ENCODE results near the gene HTD2.
"Not testable (repeated sequence)": the region's sequence is repeated elsewhere in the genome, so short reads cannot be mapped to it uniquely, and the experiment has no call there.

HTD2 gene

GRCh38 chr3:58333206-58334012 is 27.1 kb downstream of the HTD2 start:
- DNase-seq = peak; percentile 38

DNA sequence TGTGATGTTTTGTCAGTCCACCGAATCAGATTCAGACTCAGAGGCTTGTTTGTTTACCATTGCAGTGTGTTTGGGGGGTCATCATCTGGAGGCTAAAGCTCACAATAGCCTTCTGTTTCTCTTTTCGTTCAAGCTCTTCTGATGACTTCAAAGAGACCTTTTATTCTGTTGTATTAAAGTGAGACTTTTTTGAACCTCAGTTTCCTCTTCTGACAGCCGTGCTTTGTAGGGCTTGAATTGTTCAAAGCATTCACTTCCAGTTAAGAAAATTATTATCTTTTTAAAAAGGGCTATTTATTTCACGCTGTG is 27.6 kb downstream of the HTD2 start:
- no peak for DNase-seq

DNA sequence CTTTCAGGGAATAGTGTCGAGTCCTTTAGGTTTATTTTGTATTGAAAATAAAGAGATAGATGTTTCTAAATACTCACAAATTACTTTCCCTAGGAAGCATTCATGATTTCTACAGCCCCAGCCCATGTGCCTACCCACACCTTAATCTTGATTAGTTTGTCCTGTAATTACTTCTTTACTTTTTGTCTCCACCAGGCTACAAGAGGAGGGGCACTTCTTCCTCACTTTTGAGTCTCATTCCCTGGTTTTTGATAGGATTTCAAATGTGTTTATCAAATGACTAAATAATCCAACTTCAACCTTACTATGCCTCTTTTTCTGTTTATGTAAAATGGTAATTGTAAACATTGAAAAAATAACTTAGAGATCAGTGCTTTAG is 28.2 kb downstream of the HTD2 start:
- DNase-seq = no peak

DNA sequence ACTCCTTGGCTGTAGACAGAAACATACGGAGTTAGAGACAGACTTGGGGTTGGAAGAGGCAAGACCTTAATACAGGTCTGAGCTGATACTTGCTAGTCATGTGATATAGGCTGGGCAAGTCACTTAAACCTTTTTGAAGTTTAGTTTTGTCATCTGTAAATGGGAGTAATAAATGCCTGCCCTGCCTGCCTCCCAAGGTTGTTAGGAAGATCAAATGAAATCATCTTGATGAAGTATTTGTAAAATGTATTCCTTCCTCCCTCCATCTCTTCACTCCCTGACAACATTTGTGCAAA is 29.3 kb downstream of the HTD2 start:
- DNase-seq = no peak

- no peak for DNase-seq
Measured at GRCh38 chr3:58336135-58336882, 30.0 kb downstream of the HTD2 start.

GRCh38 chr3:58337190-58337589 is 30.9 kb downstream of the HTD2 start:
- no peak for DNase-seq

DNA sequence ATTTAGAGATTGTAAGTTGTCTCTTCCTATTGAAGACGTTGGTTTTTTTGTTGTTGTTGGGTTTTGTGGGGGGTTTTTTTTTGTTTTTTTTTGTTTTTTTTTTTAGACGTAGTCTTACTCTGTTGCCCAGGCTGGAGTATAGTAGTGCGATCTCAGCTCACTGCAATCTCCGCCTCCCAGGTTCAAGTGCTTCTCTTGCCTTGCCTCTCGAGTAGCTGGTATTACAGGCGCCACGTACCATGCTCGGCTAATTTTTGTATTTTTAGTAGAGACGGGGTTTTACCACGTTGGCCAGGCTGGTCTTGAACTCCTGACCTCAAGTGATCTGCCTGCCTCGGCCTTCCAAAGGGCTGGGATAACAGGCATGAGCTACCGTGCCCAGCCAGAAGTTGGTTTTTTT is 32.8 kb downstream of the HTD2 start:
- DNase-seq = not testable (repeated sequence)

- no peak for DNase-seq
Measured at GRCh38 chr3:58340594-58341244, 34.4 kb downstream of the HTD2 start.

- DNase-seq = no peak
Measured at GRCh38 chr3:58341376-58341775, 35.1 kb downstream of the HTD2 start.

- DNase-seq = no peak
Measured at GRCh38 chr3:58342676-58343075, 36.4 kb downstream of the HTD2 start.

- no peak for DNase-seq
Measured at GRCh38 chr3:58345457-58345856, 39.1 kb downstream of the HTD2 start.

- no peak for DNase-seq
Measured at GRCh38 chr3:58346368-58346767, 40.0 kb downstream of the HTD2 start.

- no peak for DNase-seq
Measured at GRCh38 chr3:58347984-58348383, 41.7 kb downstream of the HTD2 start.

DNA sequence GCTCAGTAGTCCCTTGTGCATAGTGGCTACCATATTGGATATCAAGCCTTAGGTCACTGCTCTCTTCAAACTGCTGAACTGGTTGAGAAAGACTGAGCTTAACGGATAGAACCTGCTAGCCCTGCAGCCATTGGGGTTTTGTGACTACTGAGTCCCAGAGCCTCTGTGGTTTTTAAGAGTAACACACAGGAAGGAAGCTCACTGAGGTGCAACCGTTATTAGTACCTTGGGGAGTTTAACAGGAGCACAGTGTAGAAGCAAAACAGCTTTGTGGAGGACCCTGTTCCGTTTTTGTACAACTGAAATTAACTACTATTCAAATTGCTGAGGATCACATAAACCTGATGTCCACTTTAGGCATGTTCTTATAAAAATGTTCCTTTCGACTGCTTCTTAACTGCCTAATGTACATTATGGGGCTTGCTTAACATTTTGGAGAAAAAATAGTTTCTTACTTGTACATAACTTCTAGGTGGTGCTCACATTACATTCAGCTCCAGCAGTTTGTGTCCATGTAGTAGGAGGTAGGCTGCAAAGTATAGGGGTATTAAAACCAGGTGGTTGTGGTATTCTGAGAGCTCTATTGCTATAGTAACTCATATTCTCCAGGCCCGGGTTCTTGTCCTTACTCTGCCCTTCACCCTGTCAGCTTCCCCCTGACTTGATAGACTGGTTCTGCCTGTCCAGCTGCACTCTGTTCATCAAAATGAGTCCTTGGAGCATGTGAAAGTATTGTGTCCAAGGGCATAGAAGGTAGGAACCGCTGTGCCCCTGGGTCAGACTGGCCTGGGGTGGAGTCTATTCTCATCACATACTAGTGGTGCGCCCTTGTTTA is 43.7 kb downstream of the HTD2 start:
- no peak for DNase-seq

DNA sequence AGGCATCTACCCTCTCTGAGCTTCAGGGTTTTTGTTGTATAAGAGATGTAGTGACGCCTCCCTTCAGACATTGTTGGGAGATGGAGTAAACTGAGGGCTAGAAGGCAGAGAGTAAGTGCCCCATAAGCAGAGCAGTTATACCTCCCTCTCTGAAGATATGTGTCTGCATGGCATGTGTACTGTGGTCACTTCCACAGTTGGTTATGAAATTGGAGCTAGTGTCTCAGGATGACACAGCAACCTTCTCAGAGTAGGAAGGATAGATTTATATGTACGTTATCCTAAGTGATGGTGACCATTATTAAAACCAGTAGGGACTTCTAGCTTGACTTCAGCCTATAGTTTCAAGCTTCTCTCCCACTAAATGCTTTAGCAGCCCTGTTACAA is 44.3 kb downstream of the HTD2 start:
- no peak for DNase-seq

GRCh38 chr3:58351920-58352319 is 45.6 kb downstream of the HTD2 start:
- no peak for DNase-seq

DNA sequence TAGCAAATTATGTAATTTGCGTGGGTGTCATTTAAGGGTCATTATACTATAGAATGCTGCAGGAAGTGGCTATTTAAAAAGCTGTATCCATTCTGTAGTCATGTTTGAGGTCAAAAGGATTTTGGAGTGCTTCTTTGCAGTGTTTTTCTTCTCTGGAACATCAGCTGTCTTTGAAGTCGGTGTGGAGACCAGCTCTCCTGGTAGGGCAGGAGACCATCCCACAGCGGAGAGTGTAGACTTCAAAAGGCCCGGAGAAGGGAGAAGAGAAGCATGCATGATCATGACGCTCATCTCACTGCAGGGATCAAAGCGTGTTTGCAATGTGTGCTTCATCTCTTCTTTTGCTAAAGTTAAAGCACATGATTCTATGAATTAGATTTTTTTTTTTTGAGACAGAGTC is 46.3 kb downstream of the HTD2 start:
- DNase-seq = no peak

DNA sequence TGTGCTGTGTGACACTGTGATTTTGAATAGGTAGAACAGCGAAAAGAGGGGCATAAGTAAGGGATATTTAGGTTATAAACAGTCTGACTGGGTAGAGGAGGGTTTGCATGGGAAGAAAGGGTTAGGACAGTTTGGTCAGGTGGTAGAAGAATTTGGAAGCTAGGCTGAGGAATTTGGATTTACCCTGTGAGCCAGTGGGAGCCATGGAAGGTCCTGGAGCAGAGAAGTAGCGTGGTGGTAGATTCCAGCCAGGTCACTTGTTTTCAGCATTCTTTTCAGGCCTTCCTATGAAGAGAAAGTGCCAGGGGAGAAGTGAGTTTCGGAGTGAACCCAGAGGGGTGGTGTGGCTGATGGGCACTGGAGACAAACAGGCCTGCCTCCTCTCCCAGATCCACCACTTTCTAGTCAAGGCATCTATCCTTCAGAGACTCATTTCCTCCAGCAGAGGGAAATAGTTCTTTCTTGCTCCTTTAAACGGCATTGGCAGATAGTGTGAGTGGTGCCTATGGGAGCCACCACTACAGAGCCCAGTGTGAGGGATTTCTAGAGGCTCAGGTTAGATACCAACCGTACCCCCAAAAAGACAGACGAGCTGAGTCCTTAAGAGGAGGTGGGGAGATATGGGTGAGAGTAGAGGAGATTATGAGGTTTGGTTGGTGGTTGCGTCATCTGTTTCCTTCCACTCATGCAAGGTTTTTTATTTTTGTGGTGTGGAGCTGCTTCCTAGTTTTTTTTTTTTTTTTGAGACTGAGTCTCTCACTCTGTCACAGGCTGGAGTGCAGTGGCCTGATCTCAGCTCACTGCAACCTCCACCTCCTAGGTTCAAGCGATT is 47.6 kb downstream of the HTD2 start:
- DNase-seq = no peak

DNA sequence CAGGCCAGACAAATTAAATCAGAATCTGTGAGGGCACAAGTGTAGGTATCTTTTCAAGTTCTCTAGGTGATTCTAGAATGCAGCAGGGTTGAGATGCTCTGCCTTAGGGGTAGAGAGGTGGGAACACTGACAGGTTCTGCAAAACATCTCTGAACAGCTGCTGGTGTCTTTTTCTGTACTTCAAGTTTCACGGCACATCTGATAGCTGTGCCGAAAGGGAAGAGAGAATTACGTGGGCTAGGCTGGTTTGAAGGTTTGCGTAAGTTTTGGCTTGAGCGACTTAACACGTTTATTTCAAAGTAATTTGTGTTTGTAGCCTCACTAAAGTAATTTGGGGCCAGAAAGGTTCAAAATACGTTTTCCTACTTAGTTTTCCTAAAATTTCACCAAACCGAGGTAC is 48.9 kb downstream of the HTD2 start:
- DNase-seq = no peak

DNA sequence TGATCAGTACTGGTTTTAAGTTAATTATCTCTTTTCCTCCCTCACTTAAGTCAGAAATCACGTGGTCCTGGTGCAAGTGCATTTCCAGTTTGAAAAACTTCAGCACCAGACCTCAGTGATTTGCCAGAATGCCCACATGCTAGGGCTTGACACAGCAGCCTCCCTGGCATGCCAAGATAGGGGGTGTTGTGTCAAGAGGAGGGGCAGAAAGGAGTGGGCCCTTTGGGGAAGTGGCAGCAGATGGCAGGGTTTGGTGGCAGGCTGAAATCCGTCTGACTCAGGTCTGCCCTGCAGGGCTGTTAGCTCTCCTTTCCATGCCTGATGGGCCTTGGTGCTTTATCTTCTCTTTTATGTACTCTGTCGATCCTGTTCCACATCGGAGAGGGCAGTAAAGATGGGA is 49.7 kb downstream of the HTD2 start:
- DNase-seq = no peak

- DNase-seq = no peak
Measured at GRCh38 chr3:58357402-58357801, 51.1 kb downstream of the HTD2 start.

- no peak for DNase-seq
Measured at GRCh38 chr3:58358092-58358491, 51.8 kb downstream of the HTD2 start.

DNA sequence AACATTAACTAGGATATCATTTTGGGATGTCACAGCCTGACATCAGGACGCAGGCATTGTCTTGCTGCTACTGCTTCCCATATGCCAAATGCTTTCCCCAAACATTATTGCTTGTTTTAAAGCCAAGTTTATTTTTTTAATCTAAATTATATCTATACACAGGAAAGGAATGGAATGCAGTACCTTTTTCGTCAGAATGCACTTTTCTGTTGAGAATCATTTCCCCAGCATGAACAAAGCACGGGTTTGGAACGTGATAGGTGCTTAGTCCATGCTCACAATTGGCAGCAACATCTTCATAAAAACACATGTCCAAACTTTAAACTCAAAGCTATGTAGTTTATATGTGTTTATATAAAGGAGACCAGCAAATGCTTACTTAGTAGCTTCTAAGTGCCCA is 52.5 kb downstream of the HTD2 start:
- DNase-seq = no peak

All from NCI-H1092 treated with DMSO at 0.1 percent for 48 hours (cell line).